BLaER1 treated with 17β-estradiol and CSF1 and Interleukin-3, amounts not matched to agents 10 nM and 100 nM (cell line): ENCODE results near the gene MED12.
A peak's percentile ranks its signal among the peaks of the same experiment; 100 is the strongest.

Source experiments
- H3K27ac ChIP-seq, 11 experiments: shearing (Covaris generic); formaldehyde crosslinking; 2 replicates each; pipeline ENCODE4 v1.8.1; 2022
- H3K27me3 ChIP-seq, 11 experiments: shearing (Covaris generic); formaldehyde crosslinking; 2 replicates each; pipeline ENCODE4 v1.8.1; 2022
- H3K36me3 ChIP-seq, 11 experiments: shearing (Covaris generic); formaldehyde crosslinking; 2 replicates each; pipeline ENCODE4 v1.8.1; 2022
- H3K4me1 ChIP-seq, 10 experiments: shearing (Covaris generic); formaldehyde crosslinking; 2 replicates each; pipeline ENCODE4 v1.8.1; 2022
- H3K4me2 ChIP-seq, 11 experiments: shearing (Covaris generic); formaldehyde crosslinking; 2 replicates each; pipeline ENCODE4 v1.8.1; 2022
- H3K4me3 ChIP-seq, 10 experiments: shearing (Covaris generic); formaldehyde crosslinking; 2 replicates each; pipeline ENCODE4 v1.8.1; 2022
- H3K9ac ChIP-seq, 11 experiments: shearing (Covaris generic); formaldehyde crosslinking; 2 replicates each; pipeline ENCODE4 v1.8.1; 2022
- H3K9me3 ChIP-seq, 11 experiments: shearing (Covaris generic); formaldehyde crosslinking; replicated peaks in 1 of 11; 2 replicates each; pipeline ENCODE4 v1.8.1; 2022
- H4K20me1 ChIP-seq, 11 experiments: shearing (Covaris generic); formaldehyde crosslinking; 2 replicates each; pipeline ENCODE4 v1.8.1; 2022
- Cebpa-rat ChIP-seq, 11 experiments: shearing (Covaris generic); IDR thresholded peaks; 2 replicates each; pipeline ENCODE4 v1.8.1; 2022

Gene MED12

GRCh38 chrX:71111921-71112431 is 6.4 kb upstream of the MED12 start:
- Histone ChIP-seq H3K27me3 (peaks cover 73 to 96% (median 88%) of the 10 kb centered on the region in 11 experiments), H3K27ac (peak overlapping the region; percentile 69 to 88 (median 84)), H3K4me1 (peaks cover 58 to 66% (median 62%) of the 10 kb centered on the region in 10 experiments), H4K20me1 (peaks cover 0 to 4% (median 0%) of the 10 kb centered on the region in 11 experiments; a peak in 1 of 22 replicates), H3K9me3 (no peaks in the 10 kb centered on the region), H3K4me3 (peak overlapping the region; percentile 4 to 68 (median 56); a peak in 19 of 20 replicates), H3K36me3 (no peaks in the 10 kb centered on the region), H3K4me2 (peak overlapping the region; percentile 49 to 84 (median 77)), H3K9ac (peak overlapping the region; percentile 61 to 77 (median 70); a peak in 21 of 22 replicates)
- TF ChIP-seq Cebpa-rat (IDR thresholded peaks at IDR 0.05) = no peak

GRCh38 chrX:71117358-71117757 is 1.0 kb upstream of the MED12 start:
- Histone ChIP-seq H3K9me3 (no peaks in the 10 kb centered on the region; a peak in 2 of 22 replicates), H3K4me3 (peak overlapping the region in 1 of 10 experiments; percentile 69; a peak in 2 of 20 replicates), H4K20me1 (peaks cover 0 to 5% (median 0%) of the 10 kb centered on the region in 11 experiments; a peak in 2 of 22 replicates), H3K36me3 (peaks cover 13 to 30% (median 21%) of the 10 kb centered on the region in 11 experiments; a peak in 21 of 22 replicates), H3K27ac (peak overlapping the region in 1 of 11 experiments; percentile 88; a peak in 3 of 22 replicates), H3K27me3 (peaks cover 41 to 78% (median 62%) of the 10 kb centered on the region in 11 experiments), H3K9ac (peak overlapping the region in 7 of 11 experiments; percentile 84 to 91 (median 88); a peak in 8 of 22 replicates), H3K4me2 (peak overlapping the region; percentile 49 to 80 (median 73); a peak in 21 of 22 replicates), H3K4me1 (peaks cover 21 to 39% (median 26%) of the 10 kb centered on the region in 10 experiments)
- TF ChIP-seq Cebpa-rat (IDR thresholded peaks at IDR 0.05) = no peak

GRCh38 chrX:71118985-71119535 is 664 bp downstream of the MED12 start:
- Histone ChIP-seq H3K4me3 (peak overlapping the region; percentile 58 to 77 (median 68)), H3K27ac (peak overlapping the region; percentile 80 to 92 (median 86); a peak in 21 of 22 replicates)

GRCh38 chrX:71128166-71128833 is 9.9 kb downstream of the MED12 start:
- peaks cover 68 to 94% (median 91%) of the 10 kb centered on the region in 11 experiments for H3K36me3 ChIP-seq
- no peak overlapping the region for H3K27ac ChIP-seq
- H3K4me1 ChIP-seq = peaks cover 0 to 12% (median 0%) of the 10 kb centered on the region in 10 experiments; a peak in 5 of 20 replicates
- TF ChIP-seq Cebpa-rat (IDR thresholded peaks at IDR 0.05) = no peak
- 0 out of 22 replicates have a peak overlapping the region, but pooled peaks of 1 of the 11 experiments have one; percentile 7 for H3K9ac ChIP-seq
- peaks cover 0 to 55% (median 5%) of the 10 kb centered on the region in 11 experiments; a peak in 10 of 22 replicates for H4K20me1 ChIP-seq
- peaks cover 82 to 100% (median 95%) of the 10 kb centered on the region in 11 experiments for H3K27me3 ChIP-seq
- H3K4me3 ChIP-seq = no peak overlapping the region
- H3K4me2 ChIP-seq = no peak overlapping the region
- H3K9me3 ChIP-seq = no peaks in the 10 kb centered on the region

More at GRCh38 chrX:71118985-71119535, 664 bp downstream of the MED12 start:
- H3K4me2 ChIP-seq = peak overlapping the region; percentile 70 to 86 (median 81)
- no peaks in the 10 kb centered on the region; a peak in 2 of 22 replicates for H3K9me3 ChIP-seq
- no peak for TF ChIP-seq Cebpa-rat (IDR thresholded peaks at IDR 0.05)
- H3K9ac ChIP-seq = peak overlapping the region; percentile 84 to 92 (median 88)
- H3K4me1 ChIP-seq = peaks cover 9 to 24% (median 19%) of the 10 kb centered on the region in 10 experiments; a peak in 19 of 20 replicates
- H3K27me3 ChIP-seq = peaks cover 42 to 78% (median 62%) of the 10 kb centered on the region in 11 experiments
- H4K20me1 ChIP-seq = peaks cover 0 to 9% (median 0%) of the 10 kb centered on the region in 11 experiments; a peak in 4 of 22 replicates
- peaks cover 30 to 47% (median 38%) of the 10 kb centered on the region in 11 experiments for H3K36me3 ChIP-seq

GRCh38 chrX:71128915-71129765 is 10.7 kb downstream of the MED12 start:
- Histone ChIP-seq H3K36me3 (peaks cover 62 to 93% (median 87%) of the 10 kb centered on the region in 11 experiments), H3K4me1 (peaks cover 0 to 12% (median 0%) of the 10 kb centered on the region in 10 experiments; a peak in 5 of 20 replicates), H4K20me1 (peaks cover 0 to 55% (median 4%) of the 10 kb centered on the region in 11 experiments; a peak in 10 of 22 replicates), H3K4me3 (no peak overlapping the region), H3K9ac (peak overlapping the region in 1 of 11 experiments; percentile 7; a peak in 2 of 22 replicates), H3K4me2 (no peak overlapping the region), H3K27ac (peak overlapping the region in 2 of 11 experiments; percentile 10 to 23; a peak in 1 of 22 replicates), H3K9me3 (no peaks in the 10 kb centered on the region), H3K27me3 (peaks cover 74 to 93% (median 89%) of the 10 kb centered on the region in 11 experiments)
- TF ChIP-seq Cebpa-rat (IDR thresholded peaks at IDR 0.05) = no peak

GRCh38 chrX:71131510-71131909 is 13.1 kb downstream of the MED12 start:
- Histone ChIP-seq H3K27me3 (peaks cover 70 to 94% (median 90%) of the 10 kb centered on the region in 11 experiments), H3K4me1 (peaks cover 0 to 10% (median 0%) of the 10 kb centered on the region in 10 experiments; a peak in 5 of 20 replicates), H3K4me2 (no peak overlapping the region), H3K27ac (no peak overlapping the region), H4K20me1 (peaks cover 0 to 57% (median 13%) of the 10 kb centered on the region in 11 experiments; a peak in 11 of 22 replicates), H3K4me3 (no peak overlapping the region), H3K36me3 (peaks cover 72 to 97% (median 89%) of the 10 kb centered on the region in 11 experiments), H3K9ac (no peak overlapping the region), H3K9me3 (no peaks in the 10 kb centered on the region)
- TF ChIP-seq Cebpa-rat (IDR thresholded peaks at IDR 0.05) = no peak

GRCh38 chrX:71140440-71140839 is 22.0 kb downstream of the MED12 start:
- Histone ChIP-seq H3K4me2 (no peak overlapping the region), H3K4me1 (peaks cover 0 to 13% (median 2%) of the 10 kb centered on the region in 10 experiments; a peak in 10 of 20 replicates), H3K9me3 (no peaks in the 10 kb centered on the region), H3K27me3 (peaks cover 42 to 93% (median 80%) of the 10 kb centered on the region in 11 experiments), H3K36me3 (peaks cover 43 to 85% (median 60%) of the 10 kb centered on the region in 11 experiments), H3K4me3 (no peak overlapping the region), H3K9ac (no peak overlapping the region), H4K20me1 (peaks cover 0 to 57% (median 8%) of the 10 kb centered on the region in 11 experiments; a peak in 9 of 22 replicates), H3K27ac (no peak overlapping the region)
- no peak for TF ChIP-seq Cebpa-rat (IDR thresholded peaks at IDR 0.05)

GRCh38 chrX:71143508-71143907 is 25.1 kb downstream of the MED12 start:
- peaks cover 19 to 29% (median 23%) of the 10 kb centered on the region in 10 experiments for H3K4me1 ChIP-seq
- H3K27ac ChIP-seq = no peak overlapping the region
- no peak for TF ChIP-seq Cebpa-rat (IDR thresholded peaks at IDR 0.05)
- peaks cover 0 to 40% (median 0%) of the 10 kb centered on the region in 11 experiments; a peak in 6 of 22 replicates for H4K20me1 ChIP-seq
- peaks cover 15 to 54% (median 33%) of the 10 kb centered on the region in 11 experiments for H3K36me3 ChIP-seq
- no peaks in the 10 kb centered on the region for H3K9me3 ChIP-seq
- peaks cover 24 to 81% (median 60%) of the 10 kb centered on the region in 11 experiments for H3K27me3 ChIP-seq
- H3K4me2 ChIP-seq = no peak overlapping the region
- H3K4me3 ChIP-seq = no peak overlapping the region
- H3K9ac ChIP-seq = no peak overlapping the region
